HG03025 (cell line): ENCODE results near the gene WNT3.
"Not testable (repeated sequence)": the region's sequence is repeated elsewhere in the genome, so short reads cannot be mapped to it uniquely, and the experiment has no call there.

Source experiments
- ATAC-seq: cut with Tn5 transposase; IDR thresholded peaks from one replicate; pipeline ENCODE4 v1.9.1; 2021; ENCODE audit warnings: mild to moderate bottlenecking, moderate library complexity; ENCODE audit not compliant: unreplicated experiment, low FRiP score

Gene WNT3

GRCh38 chr17:46815474-46816353, 2.8 kb downstream of the WNT3 start:
- no peak for ATAC-seq

- ATAC-seq, result no peak
Observed at GRCh38 chr17:46814446-46814845, 4.0 kb downstream of the WNT3 start.

GRCh38 chr17:46813920-46814319, 4.6 kb downstream of the WNT3 start:
- no peak for ATAC-seq

- no peak for ATAC-seq
Observed at GRCh38 chr17:46812624-46813318, 5.7 kb downstream of the WNT3 start.

- no peak for ATAC-seq
Observed at GRCh38 chr17:46811978-46812583, 6.4 kb downstream of the WNT3 start.

- no peak for ATAC-seq
Observed at GRCh38 chr17:46810837-46811236, 7.7 kb downstream of the WNT3 start.

GRCh38 chr17:46809110-46809571, 9.4 kb downstream of the WNT3 start:
- no peak for ATAC-seq

GRCh38 chr17:46805771-46806170, 12.7 kb downstream of the WNT3 start:
- ATAC-seq, result no peak

GRCh38 chr17:46803544-46803943, 14.9 kb downstream of the WNT3 start:
- no peak for ATAC-seq

- no peak for ATAC-seq
Observed at GRCh38 chr17:46802800-46803199, 15.7 kb downstream of the WNT3 start.

GRCh38 chr17:46800573-46800972, 17.9 kb downstream of the WNT3 start:
- no peak for ATAC-seq

GRCh38 chr17:46796956-46797530, 21.4 kb downstream of the WNT3 start:
- ATAC-seq, result no peak

GRCh38 chr17:46796524-46796923, 22.0 kb downstream of the WNT3 start:
- ATAC-seq, result no peak

- no peak for ATAC-seq
Observed at GRCh38 chr17:46796084-46796483, 22.4 kb downstream of the WNT3 start.

GRCh38 chr17:46795379-46795952, 23.0 kb downstream of the WNT3 start:
- no peak for ATAC-seq

GRCh38 chr17:46794318-46794717, 24.2 kb downstream of the WNT3 start:
- ATAC-seq, result no peak

- no peak for ATAC-seq
Observed at GRCh38 chr17:46793541-46793940, 25.0 kb downstream of the WNT3 start.

- not testable (repeated sequence) for ATAC-seq
Observed at GRCh38 chr17:46793023-46793422, 25.5 kb downstream of the WNT3 start.

GRCh38 chr17:46792071-46792470, 26.4 kb downstream of the WNT3 start:
- ATAC-seq, result no peak

GRCh38 chr17:46791531-46791930, 27.0 kb downstream of the WNT3 start:
- no peak for ATAC-seq

- ATAC-seq, result no peak
Observed at GRCh38 chr17:46790216-46790615, 28.3 kb downstream of the WNT3 start.
